A673 (cell line): ENCODE results near the gene CINP. TPM values are rescaled to one million over a fixed set of nuclear protein-coding genes. Genes with fewer than 3 reads are reported as not detected.

ENCODE experiments used
- BruUV-seq: library from RNA; stranded (reverse); fragments of 400-500 nt; replicated peaks from 2 replicates; lab custom pipeline; 2021; lab: Mats Ljungman, UMichigan
- CTCF ChIA-PET: fragments of 300-600 bp; sonication (Branson Sonifier 250); formaldehyde crosslinking; loops from one replicate; lab custom pipeline; 2022; ENCODE audit warnings: antibody characterized with exemption; lab: Charles Lee
- POLR2A ChIA-PET: fragments of 300-600 bp; sonication (Branson Sonifier 250); formaldehyde crosslinking; loops from one replicate; lab custom pipeline; 2022; ENCODE audit warnings: antibody characterized with exemption; ENCODE audit not compliant: low non-redundant PET; lab: Charles Lee
- DNase-seq: peaks from one replicate; pipeline ENCODE4 v3.0.0-alpha.2; 2015; ENCODE audit warnings: low spot score
- H3K27ac ChIP-seq: fragments of 200-600 bp; sonication (generic); 2 replicates; pipeline ENCODE4 v1.5.1; 2016; ENCODE audit warnings: mixed run types, low read depth, mild to moderate bottlenecking, mixed read lengths, antibody characterized with exemption, low read length; ENCODE audit not compliant: poor library complexity, severe bottlenecking
- H3K27me3 ChIP-seq: fragments of 200-600 bp; sonication (generic); replicated peaks from 2 replicates; pipeline ENCODE4 v1.6.1; 2017; ENCODE audit warnings: mixed run types, low read depth, mild to moderate bottlenecking, mixed read lengths, antibody characterized with exemption, low read length; ENCODE audit not compliant: insufficient read depth, poor library complexity
- H3K36me3 ChIP-seq: fragments of 200-600 bp; sonication (generic); 2 replicates; pipeline ENCODE4 v1.6.1; 2016; ENCODE audit warnings: mixed run types, mild to moderate bottlenecking, mixed read lengths, antibody characterized with exemption, low read length; ENCODE audit not compliant: insufficient read depth, poor library complexity, severe bottlenecking
- H3K4me1 ChIP-seq: fragments of 200-600 bp; sonication (generic); 2 replicates; pipeline ENCODE4 v1.6.1; 2017; ENCODE audit warnings: mixed run types, mild to moderate bottlenecking, mixed read lengths, antibody characterized with exemption, low read length; ENCODE audit not compliant: insufficient read depth, poor library complexity, severe bottlenecking
- H3K4me3 ChIP-seq: fragments of 200-600 bp; sonication (generic); 2 replicates; pipeline ENCODE4 v1.5.1; 2016; ENCODE audit warnings: low read depth, mixed run types, mild to moderate bottlenecking, mixed read lengths, low read length; ENCODE audit not compliant: poor library complexity, severe bottlenecking
- H3K9me3 ChIP-seq: fragments of 200-600 bp; sonication (generic); 2 replicates; pipeline ENCODE4 v1.6.1; 2016; ENCODE audit warnings: mixed run types, low read depth, mild to moderate bottlenecking, mixed read lengths, antibody characterized with exemption, low read length; ENCODE audit not compliant: poor library complexity, severe bottlenecking
- EZH2 ChIP-seq: fragments of 200-600 bp; sonication (generic); IDR thresholded peaks from 2 replicates; pipeline ENCODE4 v1.6.1; 2017; ENCODE audit warnings: borderline replicate concordance, low read depth, mild to moderate bottlenecking, mixed read lengths, antibody characterized with exemption, low read length; ENCODE audit not compliant: poor library complexity, severe bottlenecking
- intact Hi-C: fragments of 100-400 bp; cut with micrococcal nuclease; formaldehyde crosslinking; loops from one replicate; pipeline ENCODE4 v1.10.0; 2022; ENCODE audit not compliant: unreplicated experiment
- total RNA-seq: library from RNA; stranded (reverse); gene quantifications from 2 replicates; pipeline ENCODE4 v1.2.3, GENCODE V29; 2021
- TF ChIP-seq, protein P1 (sequence below): fragments of 300-800, 200-600 bp; sonication (generic); conservative IDR thresholded peaks from 2 replicates; pipeline ENCODE4 v1.5.1; 2017; ENCODE audit warnings: low read depth, mild to moderate bottlenecking, antibody characterized with exemption, low read length, moderate library complexity, mixed read lengths

The CINP gene
- total RNA-seq, 1 experiment from 2014 or later, result 46.6 TPM

DNA sequence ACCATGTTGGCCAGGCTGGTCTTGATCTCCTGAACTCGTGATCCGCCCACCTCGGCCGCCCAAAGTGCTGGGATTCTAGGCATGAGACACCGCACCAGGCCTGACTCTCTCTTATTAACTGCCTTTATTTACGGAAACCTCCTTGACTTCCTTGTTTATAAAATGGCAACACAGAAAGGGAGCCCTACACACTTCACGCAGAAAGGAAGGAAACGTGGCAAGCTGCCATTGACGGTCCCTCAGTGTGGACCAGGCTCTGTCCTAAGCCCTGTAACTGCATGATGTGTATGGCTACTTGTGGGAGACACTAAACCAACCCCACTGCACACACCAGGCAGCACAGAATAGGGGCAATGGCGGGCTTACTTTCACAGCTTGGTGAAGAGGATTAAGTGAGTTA lies 11.7 kb downstream of the CINP start:
- Histone ChIP-seq H3K36me3 (peaks cover 25% of the 10 kb centered on the region), H3K9me3 (no peaks in the 10 kb centered on the region), H3K27ac (no peak overlapping the region), H3K4me3 (no peak overlapping the region), H3K27me3 (no peaks in the 10 kb centered on the region), H3K4me1 (no peaks in the 10 kb centered on the region)
- intact Hi-C loops, result no loop called here
- DNase-seq, result no peak
- no TSS peak for BruUV-seq
- CTCF ChIA-PET, result no interaction called here
- POLR2A ChIA-PET, result no interaction called here
- TF ChIP-seq EZH2, result no peak
- TF ChIP-seq, protein P1, sequence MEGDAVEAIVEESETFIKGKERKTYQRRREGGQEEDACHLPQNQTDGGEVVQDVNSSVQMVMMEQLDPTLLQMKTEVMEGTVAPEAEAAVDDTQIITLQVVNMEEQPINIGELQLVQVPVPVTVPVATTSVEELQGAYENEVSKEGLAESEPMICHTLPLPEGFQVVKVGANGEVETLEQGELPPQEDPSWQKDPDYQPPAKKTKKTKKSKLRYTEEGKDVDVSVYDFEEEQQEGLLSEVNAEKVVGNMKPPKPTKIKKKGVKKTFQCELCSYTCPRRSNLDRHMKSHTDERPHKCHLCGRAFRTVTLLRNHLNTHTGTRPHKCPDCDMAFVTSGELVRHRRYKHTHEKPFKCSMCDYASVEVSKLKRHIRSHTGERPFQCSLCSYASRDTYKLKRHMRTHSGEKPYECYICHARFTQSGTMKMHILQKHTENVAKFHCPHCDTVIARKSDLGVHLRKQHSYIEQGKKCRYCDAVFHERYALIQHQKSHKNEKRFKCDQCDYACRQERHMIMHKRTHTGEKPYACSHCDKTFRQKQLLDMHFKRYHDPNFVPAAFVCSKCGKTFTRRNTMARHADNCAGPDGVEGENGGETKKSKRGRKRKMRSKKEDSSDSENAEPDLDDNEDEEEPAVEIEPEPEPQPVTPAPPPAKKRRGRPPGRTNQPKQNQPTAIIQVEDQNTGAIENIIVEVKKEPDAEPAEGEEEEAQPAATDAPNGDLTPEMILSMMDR, result no peak

DNA sequence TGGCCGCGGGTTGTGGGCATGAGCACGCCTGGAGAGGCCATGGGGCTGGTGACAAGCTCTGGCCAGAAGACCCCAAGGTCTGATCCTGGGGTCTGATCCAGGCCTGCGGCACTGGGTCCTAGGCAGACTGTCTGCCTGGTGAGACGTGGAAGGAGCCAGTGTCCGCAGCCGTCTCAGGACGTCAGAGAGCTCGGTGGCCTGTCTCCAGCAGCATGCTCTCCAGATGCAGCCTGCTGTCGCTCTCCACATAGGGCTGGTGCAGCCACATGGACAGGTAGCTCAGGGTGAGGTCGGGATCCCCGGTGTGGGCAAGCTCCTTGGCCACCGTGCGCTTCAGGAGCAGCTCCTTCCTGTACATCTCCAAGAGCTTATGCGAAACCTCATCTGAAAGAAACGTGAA lies 14.3 kb downstream of the CINP start:
- BruUV-seq, result no TSS peak
- Histone ChIP-seq H3K27ac (no peak overlapping the region), H3K27me3 (no peaks in the 10 kb centered on the region), H3K36me3 (peaks cover 35% of the 10 kb centered on the region), H3K4me3 (no peak overlapping the region), H3K9me3 (no peaks in the 10 kb centered on the region), H3K4me1 (no peaks in the 10 kb centered on the region)
- ChIA-PET CTCF (no interaction called here), POLR2A (no interaction called here)
- intact Hi-C loops, result no loop called here
- TF ChIP-seq, protein P1, result no peak
- no peak for TF ChIP-seq EZH2
- no peak for DNase-seq

DNA sequence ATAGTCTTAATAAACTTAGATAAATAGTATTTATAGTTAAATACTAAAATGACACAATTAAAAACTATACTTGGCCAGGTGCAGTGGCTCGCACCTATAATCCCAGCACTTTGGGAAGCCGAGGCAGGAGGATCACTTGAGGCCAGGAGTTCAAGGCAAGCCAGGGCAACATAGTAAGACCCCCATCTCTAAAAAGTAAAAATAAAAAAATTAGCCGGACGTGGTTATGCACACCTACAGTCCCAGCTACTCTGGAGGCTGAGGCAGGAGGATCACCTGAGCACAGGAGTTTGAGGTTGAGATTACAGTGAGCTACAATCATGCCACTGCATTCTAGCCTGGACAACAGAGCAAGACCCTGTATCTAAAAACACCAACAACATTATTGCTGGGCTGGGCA lies 16.0 kb downstream of the CINP start:
- intact Hi-C loops, result no loop called here
- Histone ChIP-seq H3K4me3 (no peak overlapping the region), H3K9me3 (no peaks in the 10 kb centered on the region), H3K4me1 (no peaks in the 10 kb centered on the region), H3K27me3 (no peaks in the 10 kb centered on the region), H3K27ac (no peak overlapping the region), H3K36me3 (peaks cover 36% of the 10 kb centered on the region)
- ChIA-PET POLR2A (no interaction called here), CTCF (no interaction called here)
- TF ChIP-seq EZH2, result no peak
- TF ChIP-seq, protein P1, result no peak
- BruUV-seq, result no TSS peak
- no peak for DNase-seq
